Measurements from ENCODE around the gene CAMKK1.

Gene CAMKK1

GRCh38 chr17:3893003-3893719 lies at the start of gene CAMKK1:
Gene CAMKK1, minus strand, starts transcription at chr17:3893053. Its CDS starts 7,366 bp downstream, at chr17:3885687.
- Histone ChIP-seq H3K4me3 (ENCODE audit: low read length) (peak within 1 kb of the TSS; percentile 65; the same call in 1 of the 2 replicates), H3K27me3 (ENCODE audit: control insufficient read depth, insufficient read depth, low read length) (no peaks in the 10 kb centered on the region), H3K9me3 (ENCODE audit: control insufficient read depth, insufficient read depth, low read length) (no peaks in the 10 kb centered on the region), H3K4me1 (ENCODE audit: control insufficient read depth, insufficient read depth, low read length) (peaks cover 16% of the 10 kb centered on the region), H3K36me3 (ENCODE audit: control insufficient read depth, insufficient read depth, low read length) (no peaks in the 10 kb centered on the region), H3K27ac (ENCODE audit: low read length) (no peak within 1 kb of the TSS)
- no CpG with 5 or more reads among the region's 75 CpGs for WGBS (ENCODE audit: insufficient coverage, insufficient read length)
- peak; percentile 43 for DNase-seq (ENCODE audit: low read depth, low spot score)

- H3K4me3 ChIP-seq (ENCODE audit: low read length), result no peak overlapping the region
- WGBS (ENCODE audit: insufficient coverage, insufficient read length), result no CpG with 5 or more reads among the region's 48 CpGs
- H3K27me3 ChIP-seq (ENCODE audit: control insufficient read depth, insufficient read depth, low read length), result no peaks in the 10 kb centered on the region
- H3K4me1 ChIP-seq (ENCODE audit: control insufficient read depth, insufficient read depth, low read length), result no peaks in the 10 kb centered on the region
- H3K36me3 ChIP-seq (ENCODE audit: control insufficient read depth, insufficient read depth, low read length), result 0 out of 2 replicates have a peak, but pooled peaks cover 5% of the 10 kb centered on the region
- H3K9me3 ChIP-seq (ENCODE audit: control insufficient read depth, insufficient read depth, low read length), result no peaks in the 10 kb centered on the region
- DNase-seq (ENCODE audit: low read depth, low spot score), result no peak
- H3K27ac ChIP-seq (ENCODE audit: low read length), result no peak overlapping the region
These were observed 48.3 kb upstream of the CAMKK1 start for GRCh38 chr17:3940965-3941698.

GRCh38 chr17:3937359-3937758 lies 44.5 kb upstream of the CAMKK1 start:
- Histone ChIP-seq H3K27me3 (ENCODE audit: control insufficient read depth, insufficient read depth, low read length) (no peaks in the 10 kb centered on the region), H3K4me1 (ENCODE audit: control insufficient read depth, insufficient read depth, low read length) (no peaks in the 10 kb centered on the region), H3K27ac (ENCODE audit: low read length) (no peak overlapping the region), H3K9me3 (ENCODE audit: control insufficient read depth, insufficient read depth, low read length) (no peaks in the 10 kb centered on the region), H3K4me3 (ENCODE audit: low read length) (no peak overlapping the region), H3K36me3 (ENCODE audit: control insufficient read depth, insufficient read depth, low read length) (0 out of 2 replicates have a peak, but pooled peaks cover 5% of the 10 kb centered on the region)
- no peak for DNase-seq (ENCODE audit: low read depth, low spot score)
- no CpG with 5 or more reads among the region's 17 CpGs for WGBS (ENCODE audit: insufficient coverage, insufficient read length)

GRCh38 chr17:3935825-3936355 lies 43.0 kb upstream of the CAMKK1 start:
- no peaks in the 10 kb centered on the region for H3K27me3 ChIP-seq (ENCODE audit: control insufficient read depth, insufficient read depth, low read length)
- H3K27ac ChIP-seq (ENCODE audit: low read length), result no peak overlapping the region
- no CpG with 5 or more reads among the region's 9 CpGs for WGBS (ENCODE audit: insufficient coverage, insufficient read length)
- no peak for DNase-seq (ENCODE audit: low read depth, low spot score)
- H3K4me1 ChIP-seq (ENCODE audit: control insufficient read depth, insufficient read depth, low read length), result no peaks in the 10 kb centered on the region
- no peak overlapping the region for H3K4me3 ChIP-seq (ENCODE audit: low read length)
- H3K36me3 ChIP-seq (ENCODE audit: control insufficient read depth, insufficient read depth, low read length), result 0 out of 2 replicates have a peak, but pooled peaks cover 5% of the 10 kb centered on the region
- H3K9me3 ChIP-seq (ENCODE audit: control insufficient read depth, insufficient read depth, low read length), result no peaks in the 10 kb centered on the region

- peak; percentile 54 for DNase-seq (ENCODE audit: low read depth, low spot score)
- H3K27ac ChIP-seq (ENCODE audit: low read length), result no peak overlapping the region
- H3K36me3 ChIP-seq (ENCODE audit: control insufficient read depth, insufficient read depth, low read length), result 0 out of 2 replicates have a peak, but pooled peaks cover 5% of the 10 kb centered on the region
- H3K27me3 ChIP-seq (ENCODE audit: control insufficient read depth, insufficient read depth, low read length), result no peaks in the 10 kb centered on the region
- no peak overlapping the region for H3K4me3 ChIP-seq (ENCODE audit: low read length)
- WGBS (ENCODE audit: insufficient coverage, insufficient read length), result no CpG with 5 or more reads among the region's 10 CpGs
- H3K4me1 ChIP-seq (ENCODE audit: control insufficient read depth, insufficient read depth, low read length), result no peaks in the 10 kb centered on the region
- no peaks in the 10 kb centered on the region for H3K9me3 ChIP-seq (ENCODE audit: control insufficient read depth, insufficient read depth, low read length)
These were observed 42.3 kb upstream of the CAMKK1 start for GRCh38 chr17:3935140-3935542.

- Histone ChIP-seq H3K4me1 (ENCODE audit: control insufficient read depth, insufficient read depth, low read length) (no peaks in the 10 kb centered on the region), H3K27me3 (ENCODE audit: control insufficient read depth, insufficient read depth, low read length) (no peaks in the 10 kb centered on the region), H3K27ac (ENCODE audit: low read length) (no peak overlapping the region), H3K4me3 (ENCODE audit: low read length) (no peak overlapping the region), H3K9me3 (ENCODE audit: control insufficient read depth, insufficient read depth, low read length) (no peaks in the 10 kb centered on the region), H3K36me3 (ENCODE audit: control insufficient read depth, insufficient read depth, low read length) (no peaks in the 10 kb centered on the region)
- DNase-seq (ENCODE audit: low read depth, low spot score), result no peak
- no CpG with 5 or more reads among the region's 1 CpG for WGBS (ENCODE audit: insufficient coverage, insufficient read length)
These were observed 36.9 kb upstream of the CAMKK1 start for GRCh38 chr17:3929764-3930163.

GRCh38 chr17:3929181-3929580 lies 36.3 kb upstream of the CAMKK1 start:
- no peak overlapping the region for H3K4me3 ChIP-seq (ENCODE audit: low read length)
- no peaks in the 10 kb centered on the region for H3K4me1 ChIP-seq (ENCODE audit: control insufficient read depth, insufficient read depth, low read length)
- no peak for DNase-seq (ENCODE audit: low read depth, low spot score)
- no peak overlapping the region for H3K27ac ChIP-seq (ENCODE audit: low read length)
- no peaks in the 10 kb centered on the region for H3K36me3 ChIP-seq (ENCODE audit: control insufficient read depth, insufficient read depth, low read length)
- H3K9me3 ChIP-seq (ENCODE audit: control insufficient read depth, insufficient read depth, low read length), result no peaks in the 10 kb centered on the region
- no peaks in the 10 kb centered on the region for H3K27me3 ChIP-seq (ENCODE audit: control insufficient read depth, insufficient read depth, low read length)
- no CpG with 5 or more reads among the region's 12 CpGs for WGBS (ENCODE audit: insufficient coverage, insufficient read length)

GRCh38 chr17:3928406-3928805 lies 35.6 kb upstream of the CAMKK1 start:
- WGBS (ENCODE audit: insufficient coverage, insufficient read length), result no CpG with 5 or more reads among the region's 16 CpGs
- Histone ChIP-seq H3K4me3 (ENCODE audit: low read length) (no peak overlapping the region), H3K36me3 (ENCODE audit: control insufficient read depth, insufficient read depth, low read length) (no peaks in the 10 kb centered on the region), H3K4me1 (ENCODE audit: control insufficient read depth, insufficient read depth, low read length) (no peaks in the 10 kb centered on the region), H3K27ac (ENCODE audit: low read length) (no peak overlapping the region), H3K27me3 (ENCODE audit: control insufficient read depth, insufficient read depth, low read length) (no peaks in the 10 kb centered on the region), H3K9me3 (ENCODE audit: control insufficient read depth, insufficient read depth, low read length) (no peaks in the 10 kb centered on the region)
- DNase-seq (ENCODE audit: low read depth, low spot score), result no peak

GRCh38 chr17:3927628-3928340 lies 34.9 kb upstream of the CAMKK1 start:
- no peak overlapping the region for H3K4me3 ChIP-seq (ENCODE audit: low read length)
- no peaks in the 10 kb centered on the region for H3K36me3 ChIP-seq (ENCODE audit: control insufficient read depth, insufficient read depth, low read length)
- H3K4me1 ChIP-seq (ENCODE audit: control insufficient read depth, insufficient read depth, low read length), result no peaks in the 10 kb centered on the region
- H3K9me3 ChIP-seq (ENCODE audit: control insufficient read depth, insufficient read depth, low read length), result no peaks in the 10 kb centered on the region
- no CpG with 5 or more reads among the region's 15 CpGs for WGBS (ENCODE audit: insufficient coverage, insufficient read length)
- no peaks in the 10 kb centered on the region for H3K27me3 ChIP-seq (ENCODE audit: control insufficient read depth, insufficient read depth, low read length)
- no peak overlapping the region for H3K27ac ChIP-seq (ENCODE audit: low read length)
- DNase-seq (ENCODE audit: low read depth, low spot score), result no peak

All from iPS DF 6.9 (cell line).